Lower lobe of right lung (tissue), 2 donors: ENCODE results near the gene APCDD1L. TPM values are rescaled to one million over a fixed set of nuclear protein-coding genes. Genes with fewer than 3 reads are reported as not detected.

Source experiments
- ATAC-seq, 2 donors: fragments of 200-7000 bp; cut with Tn5 transposase; one replicate each; pipeline ENCODE4 v1.9.1; 2020 to 2022; ENCODE audit warnings: mild to moderate bottlenecking in 2 of 2, moderate library complexity in 2 of 2
- DNase-seq: peaks from one replicate; pipeline ENCODE4 v3.0.0-alpha.2; 2020
- H3K27ac ChIP-seq: fragments of 200-600 bp; one replicate; pipeline ENCODE4 v1.8.0; 2022
- H3K27me3 ChIP-seq: fragments of 200-600 bp; one replicate; pipeline ENCODE4 v1.8.0; 2022; ENCODE audit warnings: low read depth
- H3K36me3 ChIP-seq: fragments of 200-600 bp; one replicate; pipeline ENCODE4 v1.8.0; 2022; ENCODE audit warnings: mild to moderate bottlenecking
- H3K4me1 ChIP-seq: fragments of 200-600 bp; one replicate; pipeline ENCODE4 v1.8.0; 2022
- H3K4me3 ChIP-seq: fragments of 200-600 bp; one replicate; pipeline ENCODE4 v1.8.0; 2022; ENCODE audit warnings: mild to moderate bottlenecking
- H3K9me3 ChIP-seq: fragments of 200-600 bp; one replicate; pipeline ENCODE4 v1.8.0; 2022
- CTCF ChIP-seq: fragments of 200-600 bp; IDR thresholded peaks from one replicate; pipeline ENCODE4 v1.8.0; 2022; ENCODE audit warnings: antibody characterized with exemption, mild to moderate bottlenecking
- intact Hi-C: fragments of 100-400 bp; cut with DNase I; formaldehyde crosslinking; loops from one replicate; pipeline ENCODE4 v1.11.0; 2022
- total RNA-seq: library from RNA; stranded (reverse); fragmentation: NEBNext Ultra II Directional; extraction: Animal tissue kit (Norgen Biotek cat#: 25700); gene quantifications from one replicate; pipeline ENCODE4 v1.2.1, GENCODE V29; 2021
- donor health status: DM: no; HTN: yes; CAD: no; lungs with severe emphysema.

The APCDD1L gene
- total RNA-seq, 1 donor from 2014 or later: not detected

GRCh38 chr20:58555078-58555765 is 40.0 kb upstream of the APCDD1L start:
- Histone ChIP-seq H3K36me3 (no peaks in the 10 kb centered on the region), H3K27ac (no peak overlapping the region), H3K9me3 (no peaks in the 10 kb centered on the region), H3K27me3 (no peaks in the 10 kb centered on the region), H3K4me3 (no peak overlapping the region), H3K4me1 (no peaks in the 10 kb centered on the region)
- intact Hi-C loops: no loop called here
- no peak for DNase-seq
- ATAC-seq: no peak
- TF ChIP-seq CTCF: no peak

GRCh38 chr20:58554541-58554940 is 39.3 kb upstream of the APCDD1L start:
- Histone ChIP-seq H3K4me1 (no peaks in the 10 kb centered on the region), H3K27ac (no peak overlapping the region), H3K9me3 (no peaks in the 10 kb centered on the region), H3K4me3 (no peak overlapping the region), H3K27me3 (no peaks in the 10 kb centered on the region), H3K36me3 (no peaks in the 10 kb centered on the region)
- ATAC-seq (no peak), DNase-seq (no peak)
- TF ChIP-seq CTCF: no peak
- intact Hi-C loops: no loop called here

GRCh38 chr20:58553841-58554240 is 38.6 kb upstream of the APCDD1L start:
- no peaks in the 10 kb centered on the region for H3K36me3 ChIP-seq
- H3K27ac ChIP-seq: no peak overlapping the region
- no peaks in the 10 kb centered on the region for H3K4me1 ChIP-seq
- ATAC-seq (no peak), DNase-seq (no peak)
- H3K9me3 ChIP-seq: no peaks in the 10 kb centered on the region
- no peak for TF ChIP-seq CTCF
- H3K4me3 ChIP-seq: no peak overlapping the region
- no peaks in the 10 kb centered on the region for H3K27me3 ChIP-seq
- intact Hi-C loops: no loop called here

GRCh38 chr20:58553166-58553696 is 38.0 kb upstream of the APCDD1L start:
- Histone ChIP-seq H3K36me3 (no peaks in the 10 kb centered on the region), H3K27me3 (no peaks in the 10 kb centered on the region), H3K9me3 (no peaks in the 10 kb centered on the region), H3K4me1 (no peaks in the 10 kb centered on the region), H3K4me3 (no peak overlapping the region), H3K27ac (no peak overlapping the region)
- intact Hi-C loops: no loop called here
- ATAC-seq: no peak
- DNase-seq: no peak
- no peak for TF ChIP-seq CTCF

- no peak for TF ChIP-seq CTCF
- Histone ChIP-seq H3K36me3 (no peaks in the 10 kb centered on the region), H3K4me1 (no peaks in the 10 kb centered on the region), H3K27me3 (no peaks in the 10 kb centered on the region), H3K9me3 (no peaks in the 10 kb centered on the region), H3K4me3 (no peak overlapping the region), H3K27ac (no peak overlapping the region)
- DNase-seq: no peak
- ATAC-seq: no peak
- intact Hi-C loops: no loop called here
These were observed 37.3 kb upstream of the APCDD1L start for GRCh38 chr20:58552366-58552934.
